Measurements from ENCODE around the gene CHRNA4.

CHRNA4 gene

DNA sequence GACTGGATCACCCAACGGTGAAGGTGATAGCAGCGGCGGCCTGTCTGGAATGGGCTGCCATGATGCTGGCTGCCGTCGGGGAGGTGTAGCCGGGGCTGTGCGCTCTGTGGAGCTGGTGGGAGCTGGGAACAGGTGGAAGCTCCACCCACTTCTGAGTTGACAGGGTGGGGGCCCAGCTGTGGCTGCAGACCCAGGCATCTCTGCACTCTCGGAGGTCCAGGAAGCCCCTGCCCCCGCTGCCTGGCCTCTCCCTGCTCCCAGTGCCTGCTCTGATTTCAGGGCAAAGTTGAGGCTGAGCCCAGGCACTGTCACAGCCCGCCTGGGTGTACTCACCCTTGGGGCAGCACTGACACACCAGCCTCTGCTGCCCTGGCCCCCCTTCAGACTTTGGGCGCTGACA is 18.1 kb upstream of the CHRNA4 start:
- H3K9ac ChIP-seq (ENCODE audit: low read depth, low read length, poor library complexity, severe bottlenecking) = no peak overlapping the region
- H3K4me3 ChIP-seq (ENCODE audit: low read length, poor library complexity, severe bottlenecking) = no peak overlapping the region
- H3K79me2 ChIP-seq (ENCODE audit: insufficient read depth, low read length) = no peaks in the 10 kb centered on the region
- no peaks in the 10 kb centered on the region for H3K9me3 ChIP-seq (ENCODE audit: insufficient read depth, low read depth, low read length)
- no peaks in the 10 kb centered on the region for H3K4me1 ChIP-seq (ENCODE audit: insufficient read depth, low read length, poor library complexity, severe bottlenecking)
- H3K27me3 ChIP-seq (ENCODE audit: insufficient read depth, low read length, poor library complexity, severe bottlenecking) = no peaks in the 10 kb centered on the region
- H3K36me3 ChIP-seq (ENCODE audit: insufficient read depth, low read length) = no peaks in the 10 kb centered on the region
- H3F3A ChIP-seq (ENCODE audit: low read depth) = no peaks in the 10 kb centered on the region
- no peak overlapping the region for H3K4me2 ChIP-seq (ENCODE audit: low read depth, low read length, poor library complexity, severe bottlenecking)
- TF ChIP-seq, protein P1, sequence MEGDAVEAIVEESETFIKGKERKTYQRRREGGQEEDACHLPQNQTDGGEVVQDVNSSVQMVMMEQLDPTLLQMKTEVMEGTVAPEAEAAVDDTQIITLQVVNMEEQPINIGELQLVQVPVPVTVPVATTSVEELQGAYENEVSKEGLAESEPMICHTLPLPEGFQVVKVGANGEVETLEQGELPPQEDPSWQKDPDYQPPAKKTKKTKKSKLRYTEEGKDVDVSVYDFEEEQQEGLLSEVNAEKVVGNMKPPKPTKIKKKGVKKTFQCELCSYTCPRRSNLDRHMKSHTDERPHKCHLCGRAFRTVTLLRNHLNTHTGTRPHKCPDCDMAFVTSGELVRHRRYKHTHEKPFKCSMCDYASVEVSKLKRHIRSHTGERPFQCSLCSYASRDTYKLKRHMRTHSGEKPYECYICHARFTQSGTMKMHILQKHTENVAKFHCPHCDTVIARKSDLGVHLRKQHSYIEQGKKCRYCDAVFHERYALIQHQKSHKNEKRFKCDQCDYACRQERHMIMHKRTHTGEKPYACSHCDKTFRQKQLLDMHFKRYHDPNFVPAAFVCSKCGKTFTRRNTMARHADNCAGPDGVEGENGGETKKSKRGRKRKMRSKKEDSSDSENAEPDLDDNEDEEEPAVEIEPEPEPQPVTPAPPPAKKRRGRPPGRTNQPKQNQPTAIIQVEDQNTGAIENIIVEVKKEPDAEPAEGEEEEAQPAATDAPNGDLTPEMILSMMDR (conservative IDR thresholded peaks at IDR 0.05; ENCODE audit: low read length) = no peak
- no peak for TF ChIP-seq EZH2phosphoT487 (IDR thresholded peaks at IDR 0.05; ENCODE audit: borderline replicate concordance)
- H4K20me1 ChIP-seq (ENCODE audit: insufficient read depth, low read length, poor library complexity, severe bottlenecking) = no peaks in the 10 kb centered on the region
- no peaks in the 10 kb centered on the region for H3K9me2 ChIP-seq (replicated peaks; ENCODE audit: low read depth, low read length)
- no peak overlapping the region for H2AFZ ChIP-seq (ENCODE audit: low read length)

DNA sequence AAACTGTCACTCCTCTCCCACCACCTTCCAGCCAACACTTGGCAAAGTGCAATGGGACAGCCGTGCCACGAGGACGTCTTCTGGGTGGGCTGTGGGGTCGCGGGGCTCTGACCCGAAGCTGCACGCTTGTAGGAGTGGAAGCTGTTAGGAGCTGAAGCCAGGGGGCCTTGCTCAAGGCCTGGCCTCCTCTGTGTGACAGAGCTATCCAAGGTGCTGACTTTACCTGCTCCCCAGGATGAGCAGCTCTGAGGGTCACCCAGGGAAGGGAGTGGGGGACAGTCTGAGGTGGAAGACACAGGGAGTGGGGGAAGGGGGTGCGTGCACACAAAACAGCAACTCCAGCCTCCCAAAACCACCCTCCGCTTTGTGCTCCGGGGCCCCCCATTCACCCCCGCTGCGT is 17.5 kb upstream of the CHRNA4 start:
- Histone ChIP-seq H3K9me3 (ENCODE audit: insufficient read depth, low read depth, low read length) (no peaks in the 10 kb centered on the region), H3K36me3 (ENCODE audit: insufficient read depth, low read length) (no peaks in the 10 kb centered on the region), H3K79me2 (ENCODE audit: insufficient read depth, low read length) (no peaks in the 10 kb centered on the region), H3K9ac (ENCODE audit: low read depth, low read length, poor library complexity, severe bottlenecking) (no peak overlapping the region), H2AFZ (ENCODE audit: low read length) (no peak overlapping the region), H3K9me2 (replicated peaks; ENCODE audit: low read depth, low read length) (no peaks in the 10 kb centered on the region), H3K27me3 (ENCODE audit: insufficient read depth, low read length, poor library complexity, severe bottlenecking) (no peaks in the 10 kb centered on the region), H3K4me1 (ENCODE audit: insufficient read depth, low read length, poor library complexity, severe bottlenecking) (no peaks in the 10 kb centered on the region), H3K4me3 (ENCODE audit: low read length, poor library complexity, severe bottlenecking) (no peak overlapping the region), H3K4me2 (ENCODE audit: low read depth, low read length, poor library complexity, severe bottlenecking) (no peak overlapping the region), H3F3A (ENCODE audit: low read depth) (no peaks in the 10 kb centered on the region), H4K20me1 (ENCODE audit: insufficient read depth, low read length, poor library complexity, severe bottlenecking) (no peaks in the 10 kb centered on the region)
- TF ChIP-seq EZH2phosphoT487 (IDR thresholded peaks at IDR 0.05; ENCODE audit: borderline replicate concordance) = no peak
- TF ChIP-seq, protein P1 (conservative IDR thresholded peaks at IDR 0.05; ENCODE audit: low read length) = no peak

DNA sequence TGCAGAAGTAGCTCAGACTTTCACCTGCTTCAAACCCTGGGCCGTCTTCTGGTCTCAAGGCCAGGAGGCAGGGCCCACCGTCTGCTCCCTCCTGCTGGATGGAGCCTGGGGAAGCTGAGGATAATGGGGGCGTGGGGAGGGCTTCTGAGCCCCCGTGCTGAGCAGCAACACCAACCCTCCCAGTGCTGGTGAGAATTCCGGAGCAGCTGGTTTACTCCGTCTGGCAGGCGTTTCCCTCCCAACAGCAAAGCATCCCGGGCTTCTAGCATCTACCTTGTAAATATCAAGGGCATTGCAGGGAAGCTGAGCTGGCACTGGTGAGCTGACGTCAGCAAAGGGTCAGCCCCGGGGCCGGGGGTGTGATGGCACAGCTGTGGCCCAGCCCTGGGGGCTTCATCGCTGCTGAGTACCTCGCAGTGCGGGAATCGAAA is 16.8 kb upstream of the CHRNA4 start:
- H3K27me3 ChIP-seq (ENCODE audit: insufficient read depth, low read length, poor library complexity, severe bottlenecking) = no peaks in the 10 kb centered on the region

More for the DNA sequence above, 16.8 kb upstream of the CHRNA4 start:
- no peaks in the 10 kb centered on the region for H3K9me2 ChIP-seq (replicated peaks; ENCODE audit: low read depth, low read length)
- H3K4me3 ChIP-seq (ENCODE audit: low read length, poor library complexity, severe bottlenecking) = no peak overlapping the region
- no peaks in the 10 kb centered on the region for H3K79me2 ChIP-seq (ENCODE audit: insufficient read depth, low read length)
- H3K4me1 ChIP-seq (ENCODE audit: insufficient read depth, low read length, poor library complexity, severe bottlenecking) = no peaks in the 10 kb centered on the region
- no peak overlapping the region for H3K4me2 ChIP-seq (ENCODE audit: low read depth, low read length, poor library complexity, severe bottlenecking)
- no peaks in the 10 kb centered on the region for H3K36me3 ChIP-seq (ENCODE audit: insufficient read depth, low read length)
- H4K20me1 ChIP-seq (ENCODE audit: insufficient read depth, low read length, poor library complexity, severe bottlenecking) = no peaks in the 10 kb centered on the region
- H2AFZ ChIP-seq (ENCODE audit: low read length) = no peak overlapping the region
- H3F3A ChIP-seq (ENCODE audit: low read depth) = no peaks in the 10 kb centered on the region
- H3K9ac ChIP-seq (ENCODE audit: low read depth, low read length, poor library complexity, severe bottlenecking) = no peak overlapping the region
- no peaks in the 10 kb centered on the region for H3K9me3 ChIP-seq (ENCODE audit: insufficient read depth, low read depth, low read length)
- TF ChIP-seq, protein P1 (conservative IDR thresholded peaks at IDR 0.05; ENCODE audit: low read length) = no peak
- no peak for TF ChIP-seq EZH2phosphoT487 (IDR thresholded peaks at IDR 0.05; ENCODE audit: borderline replicate concordance)

Data from Loucy (cell line).